ENCODE data around the gene NOSTRIN.
A peak's percentile ranks its signal among the peaks of the same experiment; 100 is the strongest.

NOSTRIN gene

DNA sequence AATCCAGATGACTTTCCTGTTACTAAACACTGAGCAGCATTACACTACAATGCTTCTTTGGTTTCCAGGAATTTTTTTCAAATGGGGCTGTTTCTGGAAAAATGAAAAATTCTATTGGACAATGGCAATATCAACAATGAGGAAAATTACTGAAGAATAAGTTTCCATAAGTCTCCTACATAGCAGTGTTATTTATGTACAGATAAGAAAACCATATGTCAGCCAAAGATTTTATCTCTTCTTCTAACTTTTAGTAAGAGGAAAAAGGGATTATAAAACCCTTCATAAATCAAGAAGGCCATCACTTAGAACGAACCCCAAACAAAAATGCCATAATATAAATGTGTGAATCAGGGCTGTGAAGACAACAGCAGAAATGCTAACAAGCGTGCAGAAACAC is 31.6 kb upstream of the NOSTRIN start:
- H3K27me3 ChIP-seq (ENCODE audit: insufficient read depth, low read length): no peaks in the 10 kb centered on the region
- no peak overlapping the region for H2AK5ac ChIP-seq (ENCODE audit: low read length)
- H4K12ac ChIP-seq (ENCODE audit: low read depth, low read length): no peak overlapping the region
- no peak overlapping the region for H3K18ac ChIP-seq (ENCODE audit: low read length)
- peaks cover 0 to 2% of the 10 kb centered on the region in 2 experiments for H3K36me3 ChIP-seq (ENCODE audit: control insufficient read depth in 1 of 2, insufficient read depth in 2 of 2, low read length in 2 of 2)
- no peaks in the 10 kb centered on the region for H3K79me1 ChIP-seq (ENCODE audit: low read length)
- no peak overlapping the region for H3K27ac ChIP-seq (ENCODE audit: low read depth, low read length)
- H2BK120ac ChIP-seq (ENCODE audit: insufficient read depth, low read length, poor library complexity): no peak overlapping the region
- no peaks in the 10 kb centered on the region for H3K9me3 ChIP-seq (ENCODE audit: insufficient read depth, low read depth, low read length)
- H3K14ac ChIP-seq (ENCODE audit: low read length): no peak overlapping the region
- no peak overlapping the region for H3K23ac ChIP-seq (ENCODE audit: low read length)
- no peak overlapping the region for H3K4me3 ChIP-seq (ENCODE audit: low read depth, low read length)
- no peak overlapping the region for H3K4me2 ChIP-seq (ENCODE audit: low read length)
- no peak overlapping the region for H3K4ac ChIP-seq (ENCODE audit: low read depth, low read length)
- H2BK12ac ChIP-seq (ENCODE audit: low read length): no peak overlapping the region
- no peak overlapping the region for H2AFZ ChIP-seq (ENCODE audit: insufficient read depth, low read length, poor library complexity)
- DNase-seq: no peak
- no peak overlapping the region for H3K9ac ChIP-seq (ENCODE audit: low read length)
- no CpG with 5 or more reads among the region's 2 CpGs for WGBS (ENCODE audit: extremely low coverage, insufficient coverage, insufficient read length)
- peaks cover 0 to 5% of the 10 kb centered on the region in 2 experiments for H3K4me1 ChIP-seq (ENCODE audit: control insufficient read depth in 1 of 2, insufficient read depth in 2 of 2, low read length in 2 of 2)
- no peak overlapping the region for H2BK5ac ChIP-seq (ENCODE audit: low read depth, low read length, poor library complexity)
- no peaks in the 10 kb centered on the region for H3K79me2 ChIP-seq (ENCODE audit: control insufficient read depth, insufficient read depth, low read length, poor library complexity)
- H4K8ac ChIP-seq (ENCODE audit: low read depth, low read length): no peak overlapping the region
- H4K91ac ChIP-seq (ENCODE audit: low read depth, low read length): no peak overlapping the region

DNA sequence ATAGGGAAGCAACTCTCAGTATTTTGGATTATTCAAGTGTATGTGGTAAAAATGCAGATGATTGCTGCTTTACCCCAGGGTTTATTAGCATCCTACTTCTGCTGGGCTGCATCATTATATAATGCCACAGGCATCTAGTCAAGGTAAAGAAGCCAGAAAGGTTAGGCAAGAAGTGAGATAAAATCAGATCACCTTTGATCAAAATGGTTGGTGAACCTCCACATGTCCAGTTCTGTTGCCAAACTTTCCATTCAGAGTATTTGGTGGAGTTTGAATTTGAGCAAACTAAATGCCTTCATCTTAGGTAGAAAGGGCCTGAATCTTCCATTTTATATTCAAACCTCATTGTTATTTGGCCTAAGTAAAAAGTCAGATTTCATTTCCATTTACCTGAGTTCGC is 29.7 kb upstream of the NOSTRIN start:
- Histone ChIP-seq H2AFZ (ENCODE audit: insufficient read depth, low read length, poor library complexity) (no peak overlapping the region), H4K8ac (ENCODE audit: low read depth, low read length) (no peak overlapping the region), H2AK5ac (ENCODE audit: low read length) (no peak overlapping the region), H3K27me3 (ENCODE audit: insufficient read depth, low read length) (no peaks in the 10 kb centered on the region), H2BK120ac (ENCODE audit: insufficient read depth, low read length, poor library complexity) (no peak overlapping the region), H3K9me3 (ENCODE audit: insufficient read depth, low read depth, low read length) (no peaks in the 10 kb centered on the region), H3K79me1 (ENCODE audit: low read length) (no peaks in the 10 kb centered on the region), H4K91ac (ENCODE audit: low read depth, low read length) (no peak overlapping the region), H3K4me1 (ENCODE audit: control insufficient read depth in 1 of 2, insufficient read depth in 2 of 2, low read length in 2 of 2) (no peaks in the 10 kb centered on the region), H4K12ac (ENCODE audit: low read depth, low read length) (no peak overlapping the region), H3K4ac (ENCODE audit: low read depth, low read length) (no peak overlapping the region), H2BK5ac (ENCODE audit: low read depth, low read length, poor library complexity) (no peak overlapping the region), H3K14ac (ENCODE audit: low read length) (no peak overlapping the region), H3K36me3 (ENCODE audit: control insufficient read depth in 1 of 2, insufficient read depth in 2 of 2, low read length in 2 of 2) (peaks cover 0 to 2% of the 10 kb centered on the region in 2 experiments), H3K4me2 (ENCODE audit: low read length) (no peak overlapping the region), H3K18ac (ENCODE audit: low read length) (no peak overlapping the region), H3K23ac (ENCODE audit: low read length) (no peak overlapping the region), H3K27ac (ENCODE audit: low read depth, low read length) (no peak overlapping the region), H3K79me2 (ENCODE audit: control insufficient read depth, insufficient read depth, low read length, poor library complexity) (no peaks in the 10 kb centered on the region), H2BK12ac (ENCODE audit: low read length) (no peak overlapping the region), H3K4me3 (ENCODE audit: low read depth, low read length) (no peak overlapping the region), H3K9ac (ENCODE audit: low read length) (no peak overlapping the region)
- DNase-seq: peak in 1 of 2 donors; percentile 7
- no CpG with 5 or more reads among the region's 1 CpG for WGBS (ENCODE audit: extremely low coverage, insufficient coverage, insufficient read length)

GRCh38 chr2:168773128-168773527 is 29.3 kb upstream of the NOSTRIN start:
- no peak overlapping the region for H2BK120ac ChIP-seq (ENCODE audit: insufficient read depth, low read length, poor library complexity)
- no peak overlapping the region for H4K91ac ChIP-seq (ENCODE audit: low read depth, low read length)
- no peaks in the 10 kb centered on the region for H3K9me3 ChIP-seq (ENCODE audit: insufficient read depth, low read depth, low read length)
- no peak overlapping the region for H2BK12ac ChIP-seq (ENCODE audit: low read length)
- H2BK5ac ChIP-seq (ENCODE audit: low read depth, low read length, poor library complexity): no peak overlapping the region
- no peaks in the 10 kb centered on the region for H3K4me1 ChIP-seq (ENCODE audit: control insufficient read depth in 1 of 2, insufficient read depth in 2 of 2, low read length in 2 of 2)
- H3K27ac ChIP-seq (ENCODE audit: low read depth, low read length): no peak overlapping the region
- no peak overlapping the region for H3K18ac ChIP-seq (ENCODE audit: low read length)
- H3K79me2 ChIP-seq (ENCODE audit: control insufficient read depth, insufficient read depth, low read length, poor library complexity): no peaks in the 10 kb centered on the region
- no peak overlapping the region for H2AFZ ChIP-seq (ENCODE audit: insufficient read depth, low read length, poor library complexity)
- no CpG with 5 or more reads among the region's 2 CpGs for WGBS (ENCODE audit: extremely low coverage, insufficient coverage, insufficient read length)
- no peak overlapping the region for H4K12ac ChIP-seq (ENCODE audit: low read depth, low read length)
- no peak overlapping the region for H3K23ac ChIP-seq (ENCODE audit: low read length)
- H3K4me3 ChIP-seq (ENCODE audit: low read depth, low read length): no peak overlapping the region
- H3K4me2 ChIP-seq (ENCODE audit: low read length): no peak overlapping the region
- no peak overlapping the region for H2AK5ac ChIP-seq (ENCODE audit: low read length)
- H3K27me3 ChIP-seq (ENCODE audit: insufficient read depth, low read length): no peaks in the 10 kb centered on the region
- no peak for DNase-seq
- H3K79me1 ChIP-seq (ENCODE audit: low read length): no peaks in the 10 kb centered on the region
- peaks cover 0 to 2% of the 10 kb centered on the region in 2 experiments for H3K36me3 ChIP-seq (ENCODE audit: control insufficient read depth in 1 of 2, insufficient read depth in 2 of 2, low read length in 2 of 2)
- no peak overlapping the region for H3K14ac ChIP-seq (ENCODE audit: low read length)
- H3K4ac ChIP-seq (ENCODE audit: low read depth, low read length): no peak overlapping the region
- H4K8ac ChIP-seq (ENCODE audit: low read depth, low read length): no peak overlapping the region
- no peak overlapping the region for H3K9ac ChIP-seq (ENCODE audit: low read length)

DNA sequence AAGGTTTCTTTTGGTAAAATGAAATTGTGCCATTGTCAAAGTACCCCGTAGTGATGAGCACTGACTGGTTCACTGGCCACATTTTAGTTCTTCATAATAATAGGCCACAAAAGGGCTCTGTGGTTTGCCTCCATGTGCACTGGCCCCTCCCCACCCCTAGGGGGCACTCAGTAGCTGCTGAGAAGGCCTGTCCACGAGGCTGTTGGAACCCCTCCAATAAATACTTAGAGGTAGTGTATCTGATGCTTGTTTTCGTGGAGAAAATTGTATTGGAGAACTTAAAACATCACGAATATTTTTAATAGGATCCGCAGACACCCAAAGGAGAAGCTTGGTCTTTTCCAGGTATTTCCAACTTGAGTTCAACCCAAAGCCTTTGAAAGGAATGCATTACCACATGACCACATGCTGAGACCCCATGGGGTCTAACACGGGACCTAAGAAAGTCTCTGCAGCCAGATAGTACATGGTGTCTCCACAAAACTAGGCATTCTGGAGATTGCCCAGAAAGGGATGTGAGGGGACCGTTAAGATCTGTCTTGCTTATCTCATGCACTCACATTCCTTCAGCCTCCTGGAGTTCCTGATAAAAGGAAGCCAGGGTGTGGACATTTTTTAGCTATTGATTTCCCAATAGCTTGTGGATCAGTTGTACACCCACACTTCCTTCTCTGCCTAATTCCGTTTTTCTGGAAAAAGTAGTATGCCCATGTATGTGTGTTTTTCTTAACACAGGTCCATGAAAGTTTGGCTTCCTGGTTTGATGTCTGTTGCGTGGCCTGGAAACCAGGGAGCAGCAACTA is 28.5 kb upstream of the NOSTRIN start:
- H2BK12ac ChIP-seq (ENCODE audit: low read length): no peak overlapping the region
- H2BK120ac ChIP-seq (ENCODE audit: insufficient read depth, low read length, poor library complexity): no peak overlapping the region
- no peaks in the 10 kb centered on the region for H3K79me1 ChIP-seq (ENCODE audit: low read length)
- H2AK5ac ChIP-seq (ENCODE audit: low read length): no peak overlapping the region
- no peak overlapping the region for H3K4me3 ChIP-seq (ENCODE audit: low read depth, low read length)
- DNase-seq: peak; percentile 15 to 64
- H3K36me3 ChIP-seq (ENCODE audit: control insufficient read depth in 1 of 2, insufficient read depth in 2 of 2, low read length in 2 of 2): peaks cover 0 to 2% of the 10 kb centered on the region in 2 experiments
- no peak overlapping the region for H4K8ac ChIP-seq (ENCODE audit: low read depth, low read length)
- no peak overlapping the region for H4K91ac ChIP-seq (ENCODE audit: low read depth, low read length)
- no peaks in the 10 kb centered on the region for H3K27me3 ChIP-seq (ENCODE audit: insufficient read depth, low read length)
- no CpG with 5 or more reads among the region's 9 CpGs for WGBS (ENCODE audit: extremely low coverage, insufficient coverage, insufficient read length)
- H4K12ac ChIP-seq (ENCODE audit: low read depth, low read length): no peak overlapping the region
- no peaks in the 10 kb centered on the region for H3K4me1 ChIP-seq (ENCODE audit: control insufficient read depth in 1 of 2, insufficient read depth in 2 of 2, low read length in 2 of 2)
- H2BK5ac ChIP-seq (ENCODE audit: low read depth, low read length, poor library complexity): no peak overlapping the region
- H3K9ac ChIP-seq (ENCODE audit: low read length): no peak overlapping the region
- H3K4me2 ChIP-seq (ENCODE audit: low read length): no peak overlapping the region
- no peaks in the 10 kb centered on the region for H3K9me3 ChIP-seq (ENCODE audit: insufficient read depth, low read depth, low read length)
- no peak overlapping the region for H3K27ac ChIP-seq (ENCODE audit: low read depth, low read length)
- H2AFZ ChIP-seq (ENCODE audit: insufficient read depth, low read length, poor library complexity): no peak overlapping the region
- H3K18ac ChIP-seq (ENCODE audit: low read length): no peak overlapping the region
- no peak overlapping the region for H3K14ac ChIP-seq (ENCODE audit: low read length)
- no peak overlapping the region for H3K4ac ChIP-seq (ENCODE audit: low read depth, low read length)
- H3K23ac ChIP-seq (ENCODE audit: low read length): no peak overlapping the region
- no peaks in the 10 kb centered on the region for H3K79me2 ChIP-seq (ENCODE audit: control insufficient read depth, insufficient read depth, low read length, poor library complexity)

Measured in trophoblast cell (in vitro differentiated cells and primary cell).